Measurements from ENCODE around the gene TBC1D1. TPM values are rescaled to one million over a fixed set of nuclear protein-coding genes. Genes with fewer than 3 reads are reported as not detected.
A peak's percentile ranks its signal among the peaks of the same experiment; 100 is the strongest.

TBC1D1 gene
- total RNA-seq, 3 donors from 2014 or later (not counting 1 experiment from before 2014, with no cell fraction given): 59.2 to 78.6 (median 68.5) TPM

- ATAC-seq: no peak
- no peak for DNase-seq
- TF ChIP-seq CTCF (IDR thresholded peaks at IDR 0.05): no peak
- Mint-ChIP-seq H3K4me3 (no peak overlapping the region), H3K27me3 (ENCODE audit: low read depth in 2 of 2) (no peaks in the 10 kb centered on the region), H3K36me3 (no peaks in the 10 kb centered on the region), H3K4me1 (no peaks in the 10 kb centered on the region), H3K27ac (peak overlapping the region in 1 of 2 donors; percentile 4), H3K9me3 (no peaks in the 10 kb centered on the region)
- 100% methylated on average over 4 of the region's 5 CpGs for WGBS (ENCODE audit: insufficient coverage)
- Histone ChIP-seq H3K27ac (ENCODE audit: low read length) (no peak overlapping the region), H3K36me3 (ENCODE audit: control insufficient read depth, insufficient read depth, low read length) (peaks cover 56% of the 10 kb centered on the region), H3K4me1 (ENCODE audit: control insufficient read depth, insufficient read depth, low read length) (no peaks in the 10 kb centered on the region), H3K4me3 (ENCODE audit: low read length) (no peak overlapping the region), H3K9me3 (ENCODE audit: control insufficient read depth, insufficient read depth, low read length) (no peaks in the 10 kb centered on the region), H3K27me3 (ENCODE audit: control insufficient read depth, insufficient read depth, low read length) (no peaks in the 10 kb centered on the region)
- intact Hi-C loops (cut with micrococcal nuclease): no loop called here
Observed at GRCh38 chr4:38046727-38047489, 156.0 kb downstream of the TBC1D1 start.

- Histone ChIP-seq H3K4me1 (ENCODE audit: control insufficient read depth, insufficient read depth, low read length) (no peaks in the 10 kb centered on the region), H3K27ac (ENCODE audit: low read length) (no peak overlapping the region), H3K9me3 (ENCODE audit: control insufficient read depth, insufficient read depth, low read length) (no peaks in the 10 kb centered on the region), H3K36me3 (ENCODE audit: control insufficient read depth, insufficient read depth, low read length) (peaks cover 61% of the 10 kb centered on the region), H3K27me3 (ENCODE audit: control insufficient read depth, insufficient read depth, low read length) (no peaks in the 10 kb centered on the region), H3K4me3 (ENCODE audit: low read length) (no peak overlapping the region)
- Mint-ChIP-seq H3K4me3 (no peak overlapping the region), H3K4me1 (no peaks in the 10 kb centered on the region), H3K36me3 (peaks cover 9% of the 10 kb centered on the region), H3K27ac (no peak overlapping the region), H3K27me3 (ENCODE audit: low read depth in 2 of 2) (no peaks in the 10 kb centered on the region), H3K9me3 (no peaks in the 10 kb centered on the region)
- no peak for ATAC-seq
- DNase-seq: no peak
- 88% methylated on average over 15 of the region's 15 CpGs for WGBS (ENCODE audit: insufficient coverage)
- intact Hi-C loops (cut with micrococcal nuclease): no loop called here
- no peak for TF ChIP-seq CTCF (IDR thresholded peaks at IDR 0.05)
Observed at GRCh38 chr4:38049545-38050170, 158.8 kb downstream of the TBC1D1 start.

- Mint-ChIP-seq H3K27me3 (ENCODE audit: low read depth in 2 of 2) (no peaks in the 10 kb centered on the region), H3K27ac (no peak overlapping the region), H3K4me3 (no peak overlapping the region), H3K9me3 (no peaks in the 10 kb centered on the region), H3K36me3 (peaks cover 10% of the 10 kb centered on the region), H3K4me1 (no peaks in the 10 kb centered on the region)
- Histone ChIP-seq H3K9me3 (ENCODE audit: control insufficient read depth, insufficient read depth, low read length) (no peaks in the 10 kb centered on the region), H3K27ac (ENCODE audit: low read length) (no peak overlapping the region), H3K36me3 (ENCODE audit: control insufficient read depth, insufficient read depth, low read length) (peaks cover 58% of the 10 kb centered on the region), H3K4me1 (ENCODE audit: control insufficient read depth, insufficient read depth, low read length) (no peaks in the 10 kb centered on the region), H3K4me3 (ENCODE audit: low read length) (no peak overlapping the region), H3K27me3 (ENCODE audit: control insufficient read depth, insufficient read depth, low read length) (no peaks in the 10 kb centered on the region)
- intact Hi-C loops (cut with micrococcal nuclease): no loop called here
- TF ChIP-seq CTCF (IDR thresholded peaks at IDR 0.05): no peak
- no peak for ATAC-seq
- WGBS (ENCODE audit: insufficient coverage): 96% methylated on average over 9 of the region's 10 CpGs
- DNase-seq: no peak
Observed at GRCh38 chr4:38050560-38051350, 159.9 kb downstream of the TBC1D1 start.
